Activated naive CD8-positive, alpha-beta T cell treated with anti-CD3 and anti-CD28 coated beads for 36 hours (primary cell): ENCODE measurements around the gene CBFA2T3. TPM values are rescaled to one million over a fixed set of nuclear protein-coding genes. Genes with fewer than 3 reads are reported as not detected.

Experiments
- DNase-seq: peaks from one replicate; pipeline ENCODE4 v3.0.0; 2021
- H3K27ac Mint-ChIP-seq: one replicate; pipeline ENCODE4 v1.8.0; 2022; ENCODE audit warnings: mild to moderate bottlenecking, moderate library complexity, mixed read lengths
- H3K27me3 Mint-ChIP-seq: one replicate; pipeline ENCODE4 v1.8.0; 2022; ENCODE audit warnings: mild to moderate bottlenecking, mixed read lengths
- H3K36me3 Mint-ChIP-seq: one replicate; pipeline ENCODE4 v1.8.0; 2021; ENCODE audit warnings: mild to moderate bottlenecking, mixed read lengths
- H3K4me1 Mint-ChIP-seq: one replicate; pipeline ENCODE4 v1.8.0; 2021; ENCODE audit warnings: mixed read lengths
- H3K4me3 Mint-ChIP-seq: one replicate; pipeline ENCODE4 v1.8.0; 2022; ENCODE audit warnings: mild to moderate bottlenecking, moderate library complexity, mixed read lengths
- H3K9me3 Mint-ChIP-seq: one replicate; pipeline ENCODE4 v1.8.0; 2022; ENCODE audit warnings: mixed read lengths
- total RNA-seq, 2 experiments: library from RNA; stranded (reverse); gene quantifications; one replicate each; pipeline ENCODE4 v1.2.3, GENCODE V29; 2021

CBFA2T3 gene
- total RNA-seq, 2 experiments from 2014 or later, result 0.28 to 0.56 TPM

- no peak overlapping the region for H3K4me3 Mint-ChIP-seq
- DNase-seq, result no peak
These were observed 515 bp downstream of the CBFA2T3 start for GRCh38 chr16:88976366-88977017.

GRCh38 chr16:88975511-88976061 lies 1.4 kb downstream of the CBFA2T3 start:
- H3K36me3 Mint-ChIP-seq, result no peaks in the 10 kb centered on the region
- no peak overlapping the region for H3K4me3 Mint-ChIP-seq
- no peaks in the 10 kb centered on the region for H3K9me3 Mint-ChIP-seq
- H3K27ac Mint-ChIP-seq, result no peak overlapping the region
- H3K27me3 Mint-ChIP-seq, result peaks cover 41% of the 10 kb centered on the region
- DNase-seq, result no peak
- H3K4me1 Mint-ChIP-seq, result no peaks in the 10 kb centered on the region

More at GRCh38 chr16:88976366-88977017, 515 bp downstream of the CBFA2T3 start:
- H3K27me3 Mint-ChIP-seq, result peaks cover 41% of the 10 kb centered on the region
- H3K36me3 Mint-ChIP-seq, result no peaks in the 10 kb centered on the region
- H3K4me1 Mint-ChIP-seq, result no peaks in the 10 kb centered on the region
- H3K9me3 Mint-ChIP-seq, result no peaks in the 10 kb centered on the region
- H3K27ac Mint-ChIP-seq, result no peak overlapping the region

GRCh38 chr16:88974916-88975215 lies 2.1 kb downstream of the CBFA2T3 start:
- no peaks in the 10 kb centered on the region for H3K36me3 Mint-ChIP-seq
- no peak overlapping the region for H3K27ac Mint-ChIP-seq
- H3K4me3 Mint-ChIP-seq, result no peak overlapping the region
- H3K27me3 Mint-ChIP-seq, result peaks cover 41% of the 10 kb centered on the region
- no peaks in the 10 kb centered on the region for H3K4me1 Mint-ChIP-seq
- H3K9me3 Mint-ChIP-seq, result no peaks in the 10 kb centered on the region
- DNase-seq, result no peak

- no peak for DNase-seq
- no peak overlapping the region for H3K27ac Mint-ChIP-seq
- no peaks in the 10 kb centered on the region for H3K9me3 Mint-ChIP-seq
- H3K4me3 Mint-ChIP-seq, result no peak overlapping the region
- H3K27me3 Mint-ChIP-seq, result peaks cover 40% of the 10 kb centered on the region
- no peaks in the 10 kb centered on the region for H3K36me3 Mint-ChIP-seq
- no peaks in the 10 kb centered on the region for H3K4me1 Mint-ChIP-seq
These were observed 2.7 kb downstream of the CBFA2T3 start for GRCh38 chr16:88974080-88974915.

- DNase-seq, result no peak
- Mint-ChIP-seq H3K4me3 (no peak overlapping the region), H3K27ac (no peak overlapping the region), H3K36me3 (no peaks in the 10 kb centered on the region), H3K27me3 (peaks cover 33% of the 10 kb centered on the region), H3K9me3 (no peaks in the 10 kb centered on the region), H3K4me1 (no peaks in the 10 kb centered on the region)
These were observed 3.5 kb downstream of the CBFA2T3 start for GRCh38 chr16:88973415-88974050.

- no peak overlapping the region for H3K4me3 Mint-ChIP-seq
- no peak overlapping the region for H3K27ac Mint-ChIP-seq
- H3K36me3 Mint-ChIP-seq, result no peaks in the 10 kb centered on the region
- no peaks in the 10 kb centered on the region for H3K9me3 Mint-ChIP-seq
- peaks cover 31% of the 10 kb centered on the region for H3K27me3 Mint-ChIP-seq
- no peak for DNase-seq
- peaks cover under 1% of the 10 kb centered on the region for H3K4me1 Mint-ChIP-seq
These were observed 4.0 kb downstream of the CBFA2T3 start for GRCh38 chr16:88973007-88973410.

GRCh38 chr16:88972349-88972748 lies 4.7 kb downstream of the CBFA2T3 start:
- H3K27me3 Mint-ChIP-seq, result peaks cover 25% of the 10 kb centered on the region

GRCh38 chr16:88971371-88972097 lies 5.5 kb downstream of the CBFA2T3 start:
- no peak for DNase-seq
- Mint-ChIP-seq H3K4me3 (no peak overlapping the region), H3K9me3 (no peaks in the 10 kb centered on the region), H3K27ac (no peak overlapping the region), H3K36me3 (no peaks in the 10 kb centered on the region), H3K4me1 (peaks cover 3% of the 10 kb centered on the region), H3K27me3 (peaks cover 21% of the 10 kb centered on the region)

More at GRCh38 chr16:88972349-88972748, 4.7 kb downstream of the CBFA2T3 start:
- Mint-ChIP-seq H3K4me3 (no peak overlapping the region), H3K36me3 (no peaks in the 10 kb centered on the region), H3K9me3 (no peaks in the 10 kb centered on the region), H3K4me1 (peaks cover 3% of the 10 kb centered on the region), H3K27ac (no peak overlapping the region)
- no peak for DNase-seq

- H3K27ac Mint-ChIP-seq, result no peak overlapping the region
- peaks cover 3% of the 10 kb centered on the region for H3K4me1 Mint-ChIP-seq
- peaks cover 15% of the 10 kb centered on the region for H3K27me3 Mint-ChIP-seq
- H3K4me3 Mint-ChIP-seq, result no peak overlapping the region
- no peak for DNase-seq
- no peaks in the 10 kb centered on the region for H3K9me3 Mint-ChIP-seq
- no peaks in the 10 kb centered on the region for H3K36me3 Mint-ChIP-seq
These were observed 6.4 kb downstream of the CBFA2T3 start for GRCh38 chr16:88970539-88971065.

- DNase-seq, result no peak
- no peak overlapping the region for H3K4me3 Mint-ChIP-seq
- H3K36me3 Mint-ChIP-seq, result no peaks in the 10 kb centered on the region
- peaks cover 3% of the 10 kb centered on the region for H3K4me1 Mint-ChIP-seq
- no peak overlapping the region for H3K27ac Mint-ChIP-seq
- no peaks in the 10 kb centered on the region for H3K9me3 Mint-ChIP-seq
- H3K27me3 Mint-ChIP-seq, result peaks cover 11% of the 10 kb centered on the region
These were observed 7.0 kb downstream of the CBFA2T3 start for GRCh38 chr16:88970050-88970449.

GRCh38 chr16:88969361-88969831 lies 7.6 kb downstream of the CBFA2T3 start:
- Mint-ChIP-seq H3K4me3 (no peak overlapping the region), H3K4me1 (peaks cover 3% of the 10 kb centered on the region), H3K27me3 (peaks cover 9% of the 10 kb centered on the region), H3K36me3 (no peaks in the 10 kb centered on the region), H3K9me3 (no peaks in the 10 kb centered on the region), H3K27ac (no peak overlapping the region)
- no peak for DNase-seq

GRCh38 chr16:88968589-88969280 lies 8.3 kb downstream of the CBFA2T3 start:
- Mint-ChIP-seq H3K4me1 (peaks cover 3% of the 10 kb centered on the region), H3K4me3 (no peak overlapping the region), H3K36me3 (no peaks in the 10 kb centered on the region)

GRCh38 chr16:88967830-88968588 lies 9.0 kb downstream of the CBFA2T3 start:
- Mint-ChIP-seq H3K27ac (no peak overlapping the region), H3K4me1 (peaks cover 3% of the 10 kb centered on the region), H3K9me3 (no peaks in the 10 kb centered on the region), H3K27me3 (peaks cover under 1% of the 10 kb centered on the region), H3K36me3 (no peaks in the 10 kb centered on the region), H3K4me3 (no peak overlapping the region)
- peak; percentile 57 for DNase-seq

More at GRCh38 chr16:88968589-88969280, 8.3 kb downstream of the CBFA2T3 start:
- DNase-seq, result no peak
- no peaks in the 10 kb centered on the region for H3K9me3 Mint-ChIP-seq
- peaks cover 7% of the 10 kb centered on the region for H3K27me3 Mint-ChIP-seq
- no peak overlapping the region for H3K27ac Mint-ChIP-seq
